NCI-H1436 treated with DMSO at 0.1 percent for 48 hours (cell line): Measurements from ENCODE around the gene NUP85.
"Not testable (repeated sequence)": the region's sequence is repeated elsewhere in the genome, so short reads cannot be mapped to it uniquely, and the experiment has no call there.

Experiments
- DNase-seq: peaks from one replicate; lab custom pipeline; 2025; lab: John Stamatoyannopoulos, UW

Gene NUP85

GRCh38 chr17:75269844-75270217 lies 64.4 kb downstream of the NUP85 start:
- DNase-seq: no peak

GRCh38 chr17:75270218-75270965 lies 64.9 kb downstream of the NUP85 start:
- no peak for DNase-seq

- no peak for DNase-seq
These were observed 65.4 kb downstream of the NUP85 start, which contains the start of gene MIF4GD for GRCh38 chr17:75270966-75271232. Gene MIF4GD, minus strand, starts transcription at chr17:75271231. Its CDS starts 1,036 bp downstream, at chr17:75270195.

DNA sequence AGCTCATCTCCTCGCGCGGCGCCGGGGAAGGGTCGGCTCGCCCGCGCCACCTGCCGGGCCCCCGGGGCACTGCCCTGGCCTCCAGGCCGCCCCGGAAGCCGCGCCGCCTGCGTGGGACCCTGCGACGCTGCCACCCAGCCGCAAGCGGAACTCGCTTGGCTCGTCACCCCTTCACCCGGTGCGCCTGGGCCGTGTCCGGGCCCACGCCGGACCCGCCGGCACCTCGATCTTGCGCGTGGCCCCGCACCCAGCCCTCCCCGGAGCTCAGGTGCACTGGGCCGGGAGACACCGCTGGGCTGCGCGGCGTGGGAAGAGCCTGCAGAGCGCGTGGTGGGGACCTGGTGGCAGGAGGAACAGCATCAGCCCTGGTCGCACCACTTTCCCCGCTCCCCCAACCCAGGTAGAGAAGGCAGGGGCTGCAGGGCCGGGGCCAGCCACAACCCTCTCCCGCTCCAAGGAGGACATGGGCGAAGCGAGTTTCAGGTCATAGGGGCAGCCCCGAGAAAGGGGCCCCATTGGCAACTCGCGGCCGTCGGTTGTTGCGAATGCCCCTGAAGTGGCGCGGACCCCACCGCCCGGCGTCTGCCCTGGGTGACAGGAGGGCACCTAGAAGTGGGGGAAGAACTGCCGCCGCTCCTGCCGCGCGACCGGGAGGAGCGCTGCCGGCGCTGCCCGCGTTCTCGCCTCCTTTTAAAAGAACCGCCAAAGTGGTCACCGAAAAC lies 65.9 kb downstream of the NUP85 start:
- DNase-seq: no peak

- DNase-seq: no peak
These were observed 66.7 kb downstream of the NUP85 start for GRCh38 chr17:75271955-75272847.

GRCh38 chr17:75272848-75273184 lies 67.3 kb downstream of the NUP85 start:
- DNase-seq: no peak

DNA sequence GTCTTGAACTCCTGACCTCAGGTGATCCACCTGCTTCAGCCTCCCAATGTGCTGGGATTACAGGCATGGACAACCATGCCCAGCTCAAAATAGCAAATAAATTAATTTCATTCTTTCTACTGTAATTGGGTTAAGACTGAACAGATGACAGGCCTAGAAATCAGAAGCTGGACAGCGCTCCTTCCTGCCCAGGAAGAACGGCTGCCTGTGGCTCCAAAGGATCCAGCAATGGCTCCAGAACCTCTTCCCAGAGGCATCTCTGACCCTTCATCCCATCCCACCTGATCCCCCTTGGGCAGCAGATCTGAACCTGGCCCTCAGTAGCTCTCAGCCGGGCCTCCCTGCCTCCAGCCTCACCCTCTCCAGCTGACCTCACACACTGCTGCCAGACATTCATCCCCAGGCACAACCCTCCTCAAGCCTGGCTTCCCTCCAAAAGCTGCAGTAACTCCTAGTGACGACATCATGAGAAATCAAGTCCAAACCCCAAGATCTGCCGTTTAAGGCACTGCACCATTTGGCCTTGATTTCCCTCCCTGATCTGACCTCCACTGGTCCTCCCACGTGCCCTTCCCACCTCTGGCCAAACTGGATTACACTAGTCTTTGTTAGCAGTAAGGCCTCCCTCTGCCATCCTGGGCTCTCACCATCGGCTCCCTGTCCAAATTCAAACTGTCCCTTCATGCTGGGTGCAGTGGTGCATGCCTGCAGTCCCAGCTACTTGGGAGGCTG lies 68.7 kb downstream of the NUP85 start:
- no peak for DNase-seq

GRCh38 chr17:75277664-75278071 lies 72.2 kb downstream of the NUP85 start:
- no peak for DNase-seq

- DNase-seq: not testable (repeated sequence)
These were observed 74.7 kb downstream of the NUP85 start for GRCh38 chr17:75280189-75280588.

DNA sequence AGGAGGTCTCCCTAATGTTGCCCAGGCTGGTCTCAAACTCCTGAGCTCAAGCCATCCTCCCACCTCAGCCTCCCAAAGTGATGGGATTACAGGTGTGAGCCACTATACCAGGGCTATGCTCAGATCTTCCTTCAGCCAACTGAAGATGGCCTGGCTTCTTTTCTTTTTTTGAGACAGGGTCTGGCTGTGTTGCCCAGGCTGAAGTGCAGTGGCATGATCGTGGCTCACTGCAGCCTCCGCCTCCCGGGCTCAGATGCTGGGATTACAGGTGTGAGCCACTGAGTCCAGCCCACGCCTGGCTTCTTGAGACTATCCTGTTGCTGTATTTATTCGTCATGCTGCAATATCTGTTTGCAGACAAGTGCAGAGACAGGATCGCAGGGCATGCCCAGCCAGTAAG lies 79.6 kb downstream of the NUP85 start:
- no peak for DNase-seq
